Measurements from ENCODE around the gene ATG4A.

- TF ChIP-seq ZNF274 (IDR thresholded peaks at IDR 0.05; ENCODE audit: borderline replicate concordance, extremely low read depth, low read length): no peak
- no peak for TF ChIP-seq RNF2 (IDR thresholded peaks at IDR 0.05; ENCODE audit: borderline replicate concordance, low read depth, low read length, missing control alignments, poor library complexity, severe bottlenecking)
- TF ChIP-seq RFX5 (IDR thresholded peaks at IDR 0.05; ENCODE audit: borderline replicate concordance, low read depth, low read length): no peak
- no peak for TF ChIP-seq EZH2 (IDR thresholded peaks at IDR 0.05; ENCODE audit: low read depth, low read length, severe bottlenecking)
- TF ChIP-seq EP300 (IDR thresholded peaks at IDR 0.05; ENCODE audit: borderline replicate concordance in 1 of 2, low read depth in 2 of 2, low read length in 2 of 2): no peak
Observed at GRCh38 chrX:108064613-108065012, 27.0 kb upstream of the ATG4A start.

All from H1 (cell line).